HEK293T (cell line): ENCODE data around the gene TBC1D24.
A peak's percentile ranks its signal among the peaks of the same experiment; 100 is the strongest.

Experiments used
- CTCF ChIA-PET: fragments of 350-600 bp; formaldehyde crosslinking; extraction: SDS; loops from one replicate; lab custom pipeline; 2021; ENCODE audit warnings: antibody characterized with exemption, inconsistent platforms; lab: Yijun Ruan, JAX
- POLR2A ChIA-PET: fragments of 350-600 bp; formaldehyde crosslinking; extraction: SDS; loops from one replicate; lab custom pipeline; 2020; ENCODE audit warnings: antibody characterized with exemption, inconsistent platforms; lab: Yijun Ruan, JAX
- DNase-seq: peaks from one replicate; pipeline ENCODE4 v3.0.0; 2012; ENCODE audit warnings: mixed read lengths; ENCODE audit errors: extremely low spot score
- ARNT ChIP-seq: fragments of 450-650 bp; IDR thresholded peaks from 2 replicates; pipeline ENCODE4 v1.6.1; 2017; ENCODE audit warnings: mild to moderate bottlenecking
- BHLHE40 ChIP-seq: fragments of 450-650 bp; IDR thresholded peaks from 2 replicates; pipeline ENCODE4 v1.6.1; 2016; ENCODE audit warnings: mild to moderate bottlenecking, moderate library complexity, borderline replicate concordance
- CTBP1 ChIP-seq: fragments of 450-650 bp; IDR thresholded peaks from 2 replicates; pipeline ENCODE4 v1.6.1; 2016; ENCODE audit warnings: borderline replicate concordance
- ELF4 ChIP-seq: fragments of 450-650 bp; IDR thresholded peaks from 2 replicates; pipeline ENCODE4 v1.6.1; 2017; ENCODE audit warnings: antibody characterized with exemption
- FOXA1 ChIP-seq: fragments of 450-650 bp; IDR thresholded peaks from 2 replicates; pipeline ENCODE4 v1.6.1; 2016; ENCODE audit warnings: mild to moderate bottlenecking
- FOXK2 ChIP-seq: fragments of 450-650 bp; IDR thresholded peaks from 2 replicates; pipeline ENCODE4 v1.6.1; 2016; ENCODE audit warnings: mild to moderate bottlenecking
- FOXM1 ChIP-seq: fragments of 450-650 bp; IDR thresholded peaks from 2 replicates; pipeline ENCODE4 v1.6.1; 2017; ENCODE audit warnings: mild to moderate bottlenecking, borderline replicate concordance
- HDGF ChIP-seq: fragments of 450-650 bp; IDR thresholded peaks from 2 replicates; pipeline ENCODE4 v1.6.1; 2017; ENCODE audit warnings: antibody characterized with exemption, borderline replicate concordance
- L3MBTL2 ChIP-seq: fragments of 450-650 bp; conservative IDR thresholded peaks from 2 replicates; pipeline ENCODE4 v1.6.1; 2016; ENCODE audit warnings: mild to moderate bottlenecking
- LEF1 ChIP-seq: fragments of 450-650 bp; IDR thresholded peaks from 2 replicates; pipeline ENCODE4 v1.6.1; 2017; ENCODE audit warnings: mild to moderate bottlenecking, borderline replicate concordance
- NFRKB ChIP-seq: fragments of 450-650 bp; IDR thresholded peaks from 2 replicates; pipeline ENCODE4 v1.6.1; 2016; ENCODE audit warnings: mild to moderate bottlenecking, moderate library complexity
- SP1 ChIP-seq: fragments of 450-650 bp; IDR thresholded peaks from 2 replicates; pipeline ENCODE4 v1.6.1; 2017
- SUZ12 ChIP-seq: fragments of 450-650 bp; IDR thresholded peaks from 2 replicates; pipeline ENCODE4 v1.6.1; 2016; ENCODE audit warnings: mild to moderate bottlenecking
- TARDBP ChIP-seq: fragments of 450-650 bp; IDR thresholded peaks from 2 replicates; pipeline ENCODE4 v1.6.1; 2016
- ZNF384 ChIP-seq: fragments of 450-650 bp; IDR thresholded peaks from 2 replicates; pipeline ENCODE4 v1.6.1; 2016
- TF ChIP-seq, protein P1 (sequence below): fragments of 450-650 bp; IDR thresholded peaks from 2 replicates; pipeline ENCODE4 v1.6.1; 2016

Gene TBC1D24

DNA sequence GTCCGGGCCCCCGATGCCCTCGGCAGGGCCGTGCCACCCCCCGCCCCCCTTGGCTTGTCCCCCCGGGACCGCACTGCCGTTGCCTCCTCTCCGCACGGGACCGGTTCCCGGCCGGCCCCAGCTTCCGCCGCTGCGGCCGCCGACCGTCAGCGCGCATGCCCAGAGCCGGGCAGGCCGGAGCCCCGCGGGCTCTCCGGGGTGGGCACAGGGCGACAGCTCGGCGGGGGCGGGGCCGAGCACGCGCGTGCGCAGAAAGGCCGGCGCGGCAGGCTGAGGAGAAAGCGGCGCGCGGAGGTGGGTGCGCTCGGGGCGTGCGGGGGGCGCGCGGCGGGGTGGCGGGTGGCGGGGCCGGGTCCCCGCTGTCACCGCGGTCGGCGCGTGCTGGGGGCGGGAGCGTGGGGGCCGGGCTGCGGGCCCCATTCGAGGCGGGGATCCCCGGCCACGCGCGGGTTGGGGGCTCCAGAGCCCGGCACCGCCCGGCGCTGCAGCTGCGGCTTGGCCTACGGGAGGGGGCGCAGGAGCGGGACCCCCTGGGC lies at the start of gene TBC1D24:
Gene TBC1D24, plus strand, starts transcription at position 251 of the 536 bp plus-strand sequence. CDS start 21,022 bp downstream, outside the sequence.
- CTCF ChIA-PET = interaction anchor here (0.8 kb wide), 1 partner anchor 27 kb away, joined by 3 read pairs; no protein-coding TSS in a partner anchor
- DNase-seq = peak; percentile 99
- POLR2A ChIA-PET = interaction anchor here (0.7 to 2.1 kb wide), 9 partner anchors 13 to 64 kb away, joined by 3 to 8 read pairs (median 3); partner anchors contain the start of genes ATP6V0C and TEDC2
- TF ChIP-seq CTBP1 = no peak
- TF ChIP-seq LEF1 = no peak
- no peak for TF ChIP-seq FOXM1
- no peak for TF ChIP-seq ARNT
- no peak for TF ChIP-seq HDGF
- no peak for TF ChIP-seq FOXA1
- TF ChIP-seq BHLHE40 = no peak
- no peak for TF ChIP-seq SP1
- no peak for TF ChIP-seq ELF4
- TF ChIP-seq FOXK2 = no peak
- no peak for TF ChIP-seq L3MBTL2
- no peak for TF ChIP-seq NFRKB
- TF ChIP-seq SUZ12 = no peak
- TF ChIP-seq, protein P1, sequence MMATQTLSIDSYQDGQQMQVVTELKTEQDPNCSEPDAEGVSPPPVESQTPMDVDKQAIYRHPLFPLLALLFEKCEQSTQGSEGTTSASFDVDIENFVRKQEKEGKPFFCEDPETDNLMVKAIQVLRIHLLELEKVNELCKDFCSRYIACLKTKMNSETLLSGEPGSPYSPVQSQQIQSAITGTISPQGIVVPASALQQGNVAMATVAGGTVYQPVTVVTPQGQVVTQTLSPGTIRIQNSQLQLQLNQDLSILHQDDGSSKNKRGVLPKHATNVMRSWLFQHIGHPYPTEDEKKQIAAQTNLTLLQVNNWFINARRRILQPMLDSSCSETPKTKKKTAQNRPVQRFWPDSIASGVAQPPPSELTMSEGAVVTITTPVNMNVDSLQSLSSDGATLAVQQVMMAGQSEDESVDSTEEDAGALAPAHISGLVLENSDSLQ = no peak
- TF ChIP-seq TARDBP = no peak
- TF ChIP-seq ZNF384 = no peak

DNA sequence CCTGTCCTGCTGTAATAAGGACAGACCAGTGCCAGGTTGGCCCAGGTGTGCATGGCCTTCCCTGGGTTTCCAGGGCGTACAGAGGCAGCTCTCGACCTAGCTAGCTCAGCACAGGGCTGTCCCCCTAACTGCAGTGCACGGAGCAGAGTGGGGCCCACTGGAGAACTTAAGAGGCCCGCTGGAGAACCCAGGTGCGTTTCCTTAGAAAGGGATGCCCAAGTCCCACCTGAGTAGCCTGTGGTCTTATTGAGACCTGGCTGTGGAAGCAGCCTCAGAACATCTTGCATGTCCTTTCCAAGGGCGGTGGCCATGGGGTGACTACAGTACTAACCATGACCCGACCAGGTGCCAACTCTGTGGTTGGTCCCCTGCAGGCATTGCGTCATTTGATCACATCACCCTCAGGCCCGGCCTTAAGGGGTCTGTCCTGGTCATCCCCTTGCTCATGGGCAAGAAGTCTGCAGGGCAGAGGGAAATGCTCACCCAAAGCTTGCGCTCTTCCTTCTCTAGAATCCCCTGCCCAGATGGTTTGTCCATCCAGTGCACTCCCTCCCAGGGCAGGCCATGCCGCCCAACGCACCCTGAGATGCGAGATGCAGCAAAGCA lies 49.0 kb upstream of the TBC1D24 start:
- TF ChIP-seq ZNF384 (no peak), NFRKB (no peak), FOXA1 (no peak), L3MBTL2 (no peak), CTBP1 (no peak), LEF1 (no peak), SP1 (no peak), BHLHE40 (no peak), TARDBP (no peak), HDGF (no peak), FOXK2 (no peak), ELF4 (no peak), FOXM1 (no peak), SUZ12 (no peak)
- TF ChIP-seq, protein P1 = no peak
- CTCF ChIA-PET = interaction anchor here (1.1 kb wide), 1 partner anchor 12 kb away, joined by 3 read pairs; no protein-coding TSS in a partner anchor
- no peak for DNase-seq
- POLR2A ChIA-PET = interaction anchor here (1.5 to 2.3 kb wide), 2 partner anchors 15 to 19 kb away, joined by 3 to 6 read pairs; no protein-coding TSS in a partner anchor

DNA sequence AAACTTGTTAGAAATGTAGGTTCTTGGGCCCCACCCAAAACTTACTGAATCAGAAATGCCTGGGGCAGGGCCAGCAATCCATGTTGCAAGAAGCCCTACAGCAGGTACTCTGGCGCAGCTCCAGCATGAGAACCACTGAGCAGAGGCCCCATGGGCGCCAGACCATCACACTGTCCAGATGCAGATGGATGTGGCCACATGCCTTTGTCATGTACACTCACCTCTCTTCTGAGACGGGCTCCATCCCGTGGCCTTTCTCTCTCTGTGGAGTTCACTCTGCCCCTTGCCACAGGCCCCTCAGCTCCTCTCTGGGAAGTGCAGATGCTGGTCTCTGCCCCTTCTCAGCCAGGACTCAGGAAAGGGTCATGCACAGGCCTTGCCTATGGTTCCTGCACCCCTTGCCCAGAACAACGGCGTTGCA lies 48.0 kb upstream of the TBC1D24 start:
- no peak for TF ChIP-seq HDGF
- TF ChIP-seq TARDBP = no peak
- TF ChIP-seq FOXA1 = no peak
- no peak for TF ChIP-seq CTBP1
- no peak for TF ChIP-seq SP1
- TF ChIP-seq NFRKB = no peak
- TF ChIP-seq, protein P1 = no peak
- TF ChIP-seq LEF1 = no peak
- no peak for TF ChIP-seq ARNT
- no peak for TF ChIP-seq ELF4
- TF ChIP-seq ZNF384 = no peak
- no peak for TF ChIP-seq FOXM1
- TF ChIP-seq SUZ12 = no peak
- no peak for TF ChIP-seq FOXK2
- TF ChIP-seq BHLHE40 = no peak
- TF ChIP-seq L3MBTL2 = no peak
- ChIA-PET CTCF (interaction anchor here (0.6 to 0.9 kb wide), 2 partner anchors 8 to 174 kb away, joined by 3 read pairs; no protein-coding TSS in a partner anchor), POLR2A (interaction anchor here (1.1 to 2.6 kb wide), 5 partner anchors 14 to 158 kb away, joined by 3 to 7 read pairs (median 5); partner anchors contain the start of gene TEDC2)
- DNase-seq = no peak

DNA sequence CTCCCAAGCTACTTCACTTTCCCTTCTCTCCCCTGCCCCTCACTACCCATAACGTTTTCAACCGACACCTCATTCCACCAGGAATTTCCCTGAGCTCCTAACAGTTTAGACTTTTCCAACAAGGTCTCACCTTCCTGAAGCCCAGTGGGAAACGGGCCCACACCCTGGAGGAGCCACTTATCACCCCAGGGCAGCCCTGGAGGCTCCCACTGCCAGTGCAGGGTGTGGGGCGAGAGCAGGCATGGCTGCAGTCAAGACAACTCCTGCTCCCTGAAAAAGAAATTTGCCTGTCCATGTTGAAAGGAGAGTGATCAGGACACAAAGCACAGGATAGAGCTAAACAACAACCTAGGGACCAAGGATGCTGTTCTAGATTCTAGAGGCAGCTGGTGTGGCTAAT lies 47.4 kb upstream of the TBC1D24 start:
- TF ChIP-seq ZNF384 (no peak), ELF4 (no peak), FOXK2 (no peak), ARNT (no peak), HDGF (no peak), NFRKB (no peak), LEF1 (no peak), CTBP1 (no peak), FOXA1 (no peak), TARDBP (no peak), SP1 (no peak), BHLHE40 (no peak), SUZ12 (no peak), FOXM1 (no peak), L3MBTL2 (no peak)
- TF ChIP-seq, protein P1 = no peak
- ChIA-PET POLR2A (interaction anchor here (0.9 to 2.6 kb wide), 8 partner anchors 13 to 159 kb away, joined by 3 to 7 read pairs (median 3); partner anchors contain the start of genes TBC1D24 and TEDC2), CTCF (interaction anchor here (0.6 to 1.5 kb wide), 3 partner anchors 9 to 175 kb away, joined by 3 read pairs; no protein-coding TSS in a partner anchor)
- no peak for DNase-seq
